CD8-positive, alpha-beta memory T cell (primary cell): ENCODE results near the gene RGP1. TPM values are rescaled to one million over a fixed set of nuclear protein-coding genes. Genes with fewer than 3 reads are reported as not detected.

ENCODE experiments used
- CTCF ChIA-PET: fragments of 350-600 bp; sonication (Branson Sonifier 250); formaldehyde crosslinking; loops from one replicate; lab custom pipeline; 2021; ENCODE audit warnings: antibody characterized with exemption; lab: Charles Lee
- POLR2A ChIA-PET: fragments of 350-600 bp; sonication (Branson Sonifier 250); formaldehyde crosslinking; loops from one replicate; lab custom pipeline; 2021; ENCODE audit warnings: antibody characterized with exemption; lab: Charles Lee
- DNase-seq, 5 donors: peaks; one replicate each; pipeline versions ENCODE4 v3.0.0 to v3.0.0-alpha.2; 2020 to 2022; ENCODE audit warnings: mixed read lengths in 1 of 5
- H3K27ac ChIP-seq: one replicate; pipeline ENCODE4 v1.7.0; 2013; ENCODE audit warnings: low read depth, mild to moderate bottlenecking, low read length, moderate library complexity
- H3K27me3 ChIP-seq: 2 replicates; pipeline ENCODE4 v1.7.0; 2013; ENCODE audit warnings: low read length, mild to moderate bottlenecking; ENCODE audit not compliant: insufficient read depth, poor library complexity, severe bottlenecking
- H3K36me3 ChIP-seq: 2 replicates; pipeline ENCODE4 v1.7.0; 2013; ENCODE audit warnings: mild to moderate bottlenecking, low read length, moderate library complexity; ENCODE audit not compliant: insufficient read depth
- H3K4me1 ChIP-seq: 2 replicates; pipeline ENCODE4 v1.7.0; 2013; ENCODE audit warnings: mild to moderate bottlenecking, low read length, moderate library complexity; ENCODE audit not compliant: insufficient read depth
- H3K4me3 ChIP-seq: 2 replicates; pipeline ENCODE4 v1.7.0; 2013; ENCODE audit warnings: mild to moderate bottlenecking, low read length
- H3K9me3 ChIP-seq: 2 replicates; pipeline ENCODE4 v1.7.0; 2013; ENCODE audit warnings: mild to moderate bottlenecking, low read length
- H3K27ac Mint-ChIP-seq, 8 donors: one replicate each; pipeline ENCODE4 v1.8.0; 2020 to 2021; ENCODE audit warnings: mixed read lengths in 8 of 8, mild to moderate bottlenecking in 6 of 8, inconsistent platforms in 3 of 8, moderate library complexity in 3 of 8
- H3K27me3 Mint-ChIP-seq, 2 donors: one replicate each; pipeline ENCODE4 v1.8.0; 2020 to 2021; ENCODE audit warnings: mixed read lengths in 2 of 2, mild to moderate bottlenecking in 1 of 2, moderate library complexity in 1 of 2
- H3K36me3 Mint-ChIP-seq, 3 donors: one replicate each; pipeline ENCODE4 v1.8.0; 2020 to 2021; ENCODE audit warnings: mixed read lengths in 3 of 3, inconsistent platforms in 1 of 3, mild to moderate bottlenecking in 1 of 3
- H3K4me1 Mint-ChIP-seq, 3 donors: one replicate each; pipeline ENCODE4 v1.8.0; 2020 to 2021; ENCODE audit warnings: mixed read lengths in 3 of 3, inconsistent platforms in 1 of 3, mild to moderate bottlenecking in 1 of 3
- H3K4me3 Mint-ChIP-seq, 7 donors: one replicate each; pipeline ENCODE4 v1.8.0; 2020 to 2021; ENCODE audit warnings: mixed read lengths in 7 of 7, mild to moderate bottlenecking in 6 of 7, moderate library complexity in 4 of 7, inconsistent platforms in 2 of 7
- H3K9me3 Mint-ChIP-seq, 5 donors: one replicate each; pipeline ENCODE4 v1.8.0; 2020 to 2022; ENCODE audit warnings: mixed read lengths in 5 of 5, mild to moderate bottlenecking in 3 of 5, moderate library complexity in 2 of 5, inconsistent platforms in 1 of 5
- polyA plus RNA-seq: library from polyadenylated mRNA; unstranded; fragments of 300-500 nt; fragmentation: Illumina TruSeq; gene quantifications from one replicate; pipeline ENCODE4 v1.2.3, GENCODE V29; 2021
- total RNA-seq, 2 experiments: library from RNA; stranded (reverse); gene quantifications; one replicate each; pipeline ENCODE4 v1.2.3, GENCODE V29; 2021

Gene RGP1
- total and polyA plus RNA-seq, 3 experiments from 2014 or later, result 10.6 to 21.9 (median 19.9) TPM

- ChIA-PET POLR2A (interaction anchor here (0.6 kb wide), 1 partner anchor 79 kb away, joined by 9 read pairs; no protein-coding TSS in a partner anchor), CTCF (interaction anchor here (1.0 to 4.6 kb wide), 6 partner anchors 8 to 150 kb away, joined by 3 to 28 read pairs (median 10); partner anchors contain the start of gene TESK1)
- H3K27me3 Mint-ChIP-seq, result no peaks in the 10 kb centered on the region
- no peak for DNase-seq
- peak overlapping the region in 5 of 7 donors; percentile 12 to 96 (median 32) for H3K4me3 Mint-ChIP-seq
- peaks cover 28% of the 10 kb centered on the region for H3K4me1 ChIP-seq
- H3K9me3 Mint-ChIP-seq, result no peaks in the 10 kb centered on the region
- H3K36me3 Mint-ChIP-seq, result peaks cover 5 to 49% (median 11%) of the 10 kb centered on the region in 3 donors
- H3K27me3 ChIP-seq, result no peaks in the 10 kb centered on the region
- H3K27ac ChIP-seq, result no peak overlapping the region
- H3K4me3 ChIP-seq, result no peak overlapping the region
- peak overlapping the region in 6 of 8 donors; percentile 39 to 92 (median 56) for H3K27ac Mint-ChIP-seq
- no peaks in the 10 kb centered on the region for H3K9me3 ChIP-seq
- peaks cover 35% of the 10 kb centered on the region for H3K36me3 ChIP-seq
- H3K4me1 Mint-ChIP-seq, result peaks cover 36 to 67% (median 43%) of the 10 kb centered on the region in 3 donors
Observed at GRCh38 chr9:35755071-35755470, 6.0 kb downstream of the RGP1 start.

- Histone ChIP-seq H3K9me3 (no peaks in the 10 kb centered on the region), H3K27ac (peak overlapping the region; percentile 76), H3K36me3 (peaks cover 25% of the 10 kb centered on the region), H3K27me3 (no peaks in the 10 kb centered on the region), H3K4me1 (peaks cover 25% of the 10 kb centered on the region), H3K4me3 (peak overlapping the region; percentile 92)
- peak overlapping the region; percentile 92 to 99 (median 96) for H3K27ac Mint-ChIP-seq
- peaks cover 43 to 63% (median 51%) of the 10 kb centered on the region in 3 donors for H3K4me1 Mint-ChIP-seq
- no peaks in the 10 kb centered on the region for H3K9me3 Mint-ChIP-seq
- peak; percentile 65 to 86 (median 67) for DNase-seq
- CTCF ChIA-PET, result interaction anchor here (0.7 to 4.6 kb wide), 34 partner anchors 10 to 157 kb away, joined by 3 to 28 read pairs (median 4); partner anchors contain the start of genes CCDC107, CREB3, RMRP and SPAG8
- H3K27me3 Mint-ChIP-seq, result no peaks in the 10 kb centered on the region
- peaks cover 5 to 39% (median 11%) of the 10 kb centered on the region in 3 donors for H3K36me3 Mint-ChIP-seq
- peak overlapping the region; percentile 92 to 100 (median 96) for H3K4me3 Mint-ChIP-seq
- POLR2A ChIA-PET, result interaction anchor here (1.0 to 1.3 kb wide), 3 partner anchors 9 to 58 kb away, joined by 3 to 4 read pairs (median 4); partner anchors contain the start of genes CREB3, HINT2 and TLN1
Observed at GRCh38 chr9:35756275-35757225, 7.5 kb downstream of the RGP1 start.

GRCh38 chr9:35757226-35757891, 8.3 kb downstream of the RGP1 start:
- peaks cover 5 to 31% (median 8%) of the 10 kb centered on the region in 3 donors for H3K36me3 Mint-ChIP-seq
- peak overlapping the region; percentile 76 for H3K27ac ChIP-seq
- H3K4me3 Mint-ChIP-seq, result peak overlapping the region; percentile 92 to 100 (median 96)
- H3K9me3 Mint-ChIP-seq, result no peaks in the 10 kb centered on the region
- no peaks in the 10 kb centered on the region for H3K27me3 Mint-ChIP-seq
- peaks cover 25% of the 10 kb centered on the region for H3K4me1 ChIP-seq
- no peaks in the 10 kb centered on the region for H3K9me3 ChIP-seq
- peaks cover 17% of the 10 kb centered on the region for H3K36me3 ChIP-seq
- H3K4me3 ChIP-seq, result peak overlapping the region; percentile 92
- peaks cover 45 to 65% (median 51%) of the 10 kb centered on the region in 3 donors for H3K4me1 Mint-ChIP-seq
- H3K27me3 ChIP-seq, result no peaks in the 10 kb centered on the region
- ChIA-PET CTCF (interaction anchor here (0.7 to 4.6 kb wide), 25 partner anchors 11 to 158 kb away, joined by 3 to 28 read pairs (median 4); partner anchors contain the start of genes CCDC107, CREB3, RMRP and TLN1), POLR2A (interaction anchor here (1.0 to 1.3 kb wide), 3 partner anchors 9 to 57 kb away, joined by 3 to 4 read pairs (median 4); partner anchors contain the start of genes CREB3, HINT2 and TLN1)
- peak overlapping the region; percentile 90 to 99 (median 95) for H3K27ac Mint-ChIP-seq
- no peak for DNase-seq

- ChIA-PET POLR2A (interaction anchor here (0.7 kb wide), 1 partner anchor 25 kb away, joined by 3 read pairs; the partner anchor contains the start of gene CREB3), CTCF (interaction anchor here (2.3 to 4.6 kb wide), 2 partner anchors 17 to 61 kb away, joined by 9 to 22 read pairs; no protein-coding TSS in a partner anchor)
- H3K4me1 ChIP-seq, result peaks cover 25% of the 10 kb centered on the region
- no peak for DNase-seq
- peak overlapping the region; percentile 92 for H3K4me3 ChIP-seq
- Mint-ChIP-seq H3K27ac (peak overlapping the region; percentile 23 to 97 (median 69)), H3K27me3 (no peaks in the 10 kb centered on the region), H3K4me1 (peaks cover 45 to 63% (median 51%) of the 10 kb centered on the region in 3 donors), H3K4me3 (peak overlapping the region; percentile 92 to 100 (median 96)), H3K36me3 (peaks cover 4 to 26% (median 5%) of the 10 kb centered on the region in 3 donors), H3K9me3 (no peaks in the 10 kb centered on the region)
- H3K36me3 ChIP-seq, result peaks cover 11% of the 10 kb centered on the region
- H3K27ac ChIP-seq, result peak overlapping the region; percentile 76
- H3K9me3 ChIP-seq, result no peaks in the 10 kb centered on the region
- H3K27me3 ChIP-seq, result no peaks in the 10 kb centered on the region
Observed at GRCh38 chr9:35757892-35758275, 8.8 kb downstream of the RGP1 start.

DNA sequence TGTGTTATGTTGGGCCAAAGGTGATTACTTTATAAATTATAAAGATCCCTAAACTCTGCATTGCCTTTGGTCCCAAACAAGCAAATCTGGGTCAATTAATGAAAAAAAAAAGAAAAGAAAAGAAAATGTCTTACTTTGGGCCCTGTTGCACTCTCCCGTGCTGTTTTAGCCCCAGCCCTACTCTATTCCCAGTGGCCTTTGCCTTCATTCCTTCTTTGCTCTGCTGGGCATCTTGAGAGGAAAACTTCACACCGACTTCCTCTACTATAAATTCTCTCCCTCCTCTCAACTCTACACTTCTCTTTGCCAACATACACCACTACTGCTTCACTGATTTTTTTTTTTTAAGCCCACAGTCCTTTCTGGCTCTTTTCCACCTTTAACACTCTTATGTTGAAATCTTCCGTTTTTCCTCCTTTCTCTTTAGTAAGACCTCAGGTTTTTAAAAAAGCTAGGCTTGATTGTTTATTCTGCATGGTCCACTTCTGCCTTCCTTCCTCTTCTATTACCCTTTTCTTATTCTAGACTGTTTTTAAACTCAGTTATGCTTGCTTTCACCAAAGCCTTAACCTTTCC, 9.5 kb downstream of the RGP1 start:
- Mint-ChIP-seq H3K27ac (peak overlapping the region in 6 of 8 donors; percentile 23 to 80 (median 69)), H3K4me1 (peaks cover 48 to 66% (median 51%) of the 10 kb centered on the region in 3 donors), H3K9me3 (no peaks in the 10 kb centered on the region), H3K4me3 (peak overlapping the region; percentile 24 to 100 (median 96)), H3K36me3 (peaks cover 0 to 22% (median 1%) of the 10 kb centered on the region in 3 donors), H3K27me3 (no peaks in the 10 kb centered on the region)
- CTCF ChIA-PET, result interaction anchor here (4.6 kb wide), 1 partner anchor 61 kb away, joined by 22 read pairs; no protein-coding TSS in a partner anchor
- peaks cover 25% of the 10 kb centered on the region for H3K4me1 ChIP-seq
- POLR2A ChIA-PET, result interaction anchor here (0.7 kb wide), 1 partner anchor 26 kb away, joined by 3 read pairs; the partner anchor contains the start of gene CREB3
- no peak overlapping the region for H3K4me3 ChIP-seq
- no peak overlapping the region for H3K27ac ChIP-seq
- peaks cover 5% of the 10 kb centered on the region for H3K36me3 ChIP-seq
- DNase-seq, result no peak
- H3K9me3 ChIP-seq, result no peaks in the 10 kb centered on the region
- no peaks in the 10 kb centered on the region for H3K27me3 ChIP-seq

- H3K36me3 Mint-ChIP-seq, result peaks cover 0 to 15% (median 0%) of the 10 kb centered on the region in 3 donors
- POLR2A ChIA-PET, result interaction anchor here (0.6 kb wide), 1 partner anchor 103 kb away, joined by 4 read pairs; no protein-coding TSS in a partner anchor
Observed at GRCh38 chr9:35759795-35760194, 10.7 kb downstream of the RGP1 start.

More at GRCh38 chr9:35759795-35760194, 10.7 kb downstream of the RGP1 start:
- H3K36me3 ChIP-seq, result no peaks in the 10 kb centered on the region
- no peaks in the 10 kb centered on the region for H3K9me3 ChIP-seq
- no peaks in the 10 kb centered on the region for H3K27me3 ChIP-seq
- H3K4me3 ChIP-seq, result no peak overlapping the region
- Mint-ChIP-seq H3K27me3 (no peaks in the 10 kb centered on the region), H3K4me1 (peaks cover 48 to 70% (median 51%) of the 10 kb centered on the region in 3 donors), H3K9me3 (no peaks in the 10 kb centered on the region), H3K4me3 (peak overlapping the region in 3 of 7 donors; percentile 3 to 51 (median 8)), H3K27ac (peak overlapping the region in 2 of 8 donors; percentile 47 to 63)
- H3K4me1 ChIP-seq, result peaks cover 25% of the 10 kb centered on the region
- H3K27ac ChIP-seq, result no peak overlapping the region
- DNase-seq, result no peak
- CTCF ChIA-PET, result interaction anchor here (1.1 kb wide), 1 partner anchor 10 kb away, joined by 3 read pairs; no protein-coding TSS in a partner anchor
